IMR-90 (cell line): ENCODE data around the gene IRF6.

Source experiments
- POLR2A ChIP-seq: IDR thresholded peaks from 2 replicates; pipeline ENCODE4 v1.6.1; 2012; ENCODE audit warnings: mild to moderate bottlenecking, low read depth, low read length
- RAD21 ChIP-seq: IDR thresholded peaks from 2 replicates; pipeline ENCODE4 v1.6.1; 2012; ENCODE audit warnings: low read length, improper control_type of control experiment
- TF ChIP-seq, protein P1 (sequence below): conservative IDR thresholded peaks from 2 replicates; pipeline ENCODE4 v1.5.1; 2012; ENCODE audit warnings: mild to moderate bottlenecking, low read depth, low read length, improper control_type of control experiment

DNA sequence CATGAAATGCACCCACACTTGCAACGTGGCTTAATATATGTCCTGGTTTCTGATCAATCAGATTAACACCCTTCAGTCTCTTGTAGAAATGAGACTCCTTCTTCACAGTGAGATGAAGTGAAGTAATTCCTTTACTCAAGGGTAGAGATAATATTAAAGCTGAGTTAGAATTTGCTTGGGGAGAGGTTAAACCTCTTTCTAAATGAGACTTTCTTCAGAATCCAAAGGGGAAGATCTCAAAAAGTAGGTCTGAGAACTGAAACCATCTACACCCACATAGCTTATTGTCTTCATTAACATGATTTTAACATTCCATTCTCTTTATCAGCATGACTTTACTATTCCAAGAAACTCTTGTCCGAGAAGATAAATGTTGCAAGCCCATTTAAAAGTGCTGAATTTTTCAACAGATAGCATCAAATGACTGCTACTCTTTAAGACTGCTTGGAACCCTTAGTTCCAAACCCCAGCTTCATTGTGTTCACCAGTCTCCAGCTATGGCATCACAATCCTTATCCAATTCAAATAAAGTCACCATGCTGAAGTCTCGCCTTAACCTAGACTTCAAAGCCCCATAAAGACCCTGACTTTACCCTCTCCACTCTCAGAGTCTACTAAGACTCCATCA lies 69.3 kb downstream of the IRF6 start:
- TF ChIP-seq POLR2A = no peak
- TF ChIP-seq, protein P1, sequence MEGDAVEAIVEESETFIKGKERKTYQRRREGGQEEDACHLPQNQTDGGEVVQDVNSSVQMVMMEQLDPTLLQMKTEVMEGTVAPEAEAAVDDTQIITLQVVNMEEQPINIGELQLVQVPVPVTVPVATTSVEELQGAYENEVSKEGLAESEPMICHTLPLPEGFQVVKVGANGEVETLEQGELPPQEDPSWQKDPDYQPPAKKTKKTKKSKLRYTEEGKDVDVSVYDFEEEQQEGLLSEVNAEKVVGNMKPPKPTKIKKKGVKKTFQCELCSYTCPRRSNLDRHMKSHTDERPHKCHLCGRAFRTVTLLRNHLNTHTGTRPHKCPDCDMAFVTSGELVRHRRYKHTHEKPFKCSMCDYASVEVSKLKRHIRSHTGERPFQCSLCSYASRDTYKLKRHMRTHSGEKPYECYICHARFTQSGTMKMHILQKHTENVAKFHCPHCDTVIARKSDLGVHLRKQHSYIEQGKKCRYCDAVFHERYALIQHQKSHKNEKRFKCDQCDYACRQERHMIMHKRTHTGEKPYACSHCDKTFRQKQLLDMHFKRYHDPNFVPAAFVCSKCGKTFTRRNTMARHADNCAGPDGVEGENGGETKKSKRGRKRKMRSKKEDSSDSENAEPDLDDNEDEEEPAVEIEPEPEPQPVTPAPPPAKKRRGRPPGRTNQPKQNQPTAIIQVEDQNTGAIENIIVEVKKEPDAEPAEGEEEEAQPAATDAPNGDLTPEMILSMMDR = no peak
- no peak for TF ChIP-seq RAD21
